ENCODE data around the gene SENP3.

Gene SENP3

DNA sequence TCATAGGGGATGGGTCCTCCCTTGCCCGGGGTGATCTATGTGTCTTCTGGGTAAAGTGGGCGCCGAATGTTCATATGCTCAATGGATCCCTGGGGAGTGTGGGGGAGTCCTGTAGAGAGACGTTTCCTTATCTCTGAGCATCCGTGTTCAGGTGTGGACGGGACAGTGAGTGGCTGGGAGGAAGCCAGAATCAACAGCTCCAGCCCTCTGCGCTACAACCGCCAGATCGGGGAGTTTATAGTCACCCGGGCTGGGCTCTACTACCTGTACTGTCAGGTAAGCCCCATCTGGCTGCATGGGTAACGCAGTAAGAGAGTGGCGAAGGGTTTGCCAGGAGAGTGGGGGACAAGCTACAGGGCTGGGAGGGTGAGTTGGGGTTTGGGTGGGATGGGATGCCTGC lies 5.1 kb upstream of the SENP3 start:
- DNase-seq (ENCODE audit: low read depth) = no peak

DNA sequence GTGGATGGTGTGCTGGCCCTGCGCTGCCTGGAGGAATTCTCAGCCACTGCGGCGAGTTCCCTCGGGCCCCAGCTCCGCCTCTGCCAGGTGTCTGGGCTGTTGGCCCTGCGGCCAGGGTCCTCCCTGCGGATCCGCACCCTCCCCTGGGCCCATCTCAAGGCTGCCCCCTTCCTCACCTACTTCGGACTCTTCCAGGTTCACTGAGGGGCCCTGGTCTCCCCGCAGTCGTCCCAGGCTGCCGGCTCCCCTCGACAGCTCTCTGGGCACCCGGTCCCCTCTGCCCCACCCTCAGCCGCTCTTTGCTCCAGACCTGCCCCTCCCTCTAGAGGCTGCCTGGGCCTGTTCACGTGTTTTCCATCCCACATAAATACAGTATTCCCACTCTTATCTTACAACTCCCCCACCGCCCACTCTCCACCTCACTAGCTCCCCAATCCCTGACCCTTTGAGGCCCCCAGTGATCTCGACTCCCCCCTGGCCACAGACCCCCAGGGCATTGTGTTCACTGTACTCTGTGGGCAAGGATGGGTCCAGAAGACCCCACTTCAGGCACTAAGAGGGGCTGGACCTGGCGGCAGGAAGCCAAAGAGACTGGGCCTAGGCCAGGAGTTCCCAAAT lies 4.5 kb upstream of the SENP3 start:
- no peak for DNase-seq (ENCODE audit: low read depth)

DNA sequence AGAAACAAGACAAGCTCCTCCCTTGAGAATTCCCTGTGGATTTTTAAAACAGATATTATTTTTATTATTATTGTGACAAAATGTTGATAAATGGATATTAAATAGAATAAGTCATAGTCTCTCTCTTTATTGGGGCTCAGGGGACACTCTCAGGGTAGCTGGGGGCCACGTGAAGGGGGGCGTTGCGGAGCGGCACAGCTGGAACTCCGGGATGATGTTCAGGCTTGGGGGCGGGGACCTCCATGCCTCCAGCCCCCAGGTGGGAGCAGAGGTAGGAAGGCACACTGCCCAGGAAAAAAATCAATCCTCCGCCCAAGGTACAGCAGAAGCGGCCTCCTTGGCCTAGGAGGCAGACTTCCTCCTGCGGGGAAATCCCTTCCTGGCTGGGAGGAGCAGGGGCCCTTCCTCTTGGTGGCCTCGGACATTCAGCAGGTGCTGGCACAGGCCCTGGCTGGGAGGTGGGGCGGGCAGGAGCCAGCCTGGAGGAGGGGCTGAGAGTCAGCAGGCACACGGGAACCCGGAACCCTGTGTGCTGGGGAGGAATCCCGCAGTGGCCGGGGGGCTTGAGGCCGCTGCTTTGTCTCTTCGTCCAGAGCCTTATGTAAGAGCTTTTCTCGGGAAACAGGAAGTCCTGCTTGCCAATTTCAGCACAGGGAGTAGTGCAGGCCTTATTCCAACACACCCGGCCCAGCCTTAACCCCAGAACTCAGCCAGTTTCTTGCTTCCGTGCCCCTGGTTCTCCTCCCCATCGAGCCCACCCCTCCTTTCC lies 3.8 kb upstream of the SENP3 start:
- DNase-seq (ENCODE audit: low read depth) = peak; percentile 54

DNA sequence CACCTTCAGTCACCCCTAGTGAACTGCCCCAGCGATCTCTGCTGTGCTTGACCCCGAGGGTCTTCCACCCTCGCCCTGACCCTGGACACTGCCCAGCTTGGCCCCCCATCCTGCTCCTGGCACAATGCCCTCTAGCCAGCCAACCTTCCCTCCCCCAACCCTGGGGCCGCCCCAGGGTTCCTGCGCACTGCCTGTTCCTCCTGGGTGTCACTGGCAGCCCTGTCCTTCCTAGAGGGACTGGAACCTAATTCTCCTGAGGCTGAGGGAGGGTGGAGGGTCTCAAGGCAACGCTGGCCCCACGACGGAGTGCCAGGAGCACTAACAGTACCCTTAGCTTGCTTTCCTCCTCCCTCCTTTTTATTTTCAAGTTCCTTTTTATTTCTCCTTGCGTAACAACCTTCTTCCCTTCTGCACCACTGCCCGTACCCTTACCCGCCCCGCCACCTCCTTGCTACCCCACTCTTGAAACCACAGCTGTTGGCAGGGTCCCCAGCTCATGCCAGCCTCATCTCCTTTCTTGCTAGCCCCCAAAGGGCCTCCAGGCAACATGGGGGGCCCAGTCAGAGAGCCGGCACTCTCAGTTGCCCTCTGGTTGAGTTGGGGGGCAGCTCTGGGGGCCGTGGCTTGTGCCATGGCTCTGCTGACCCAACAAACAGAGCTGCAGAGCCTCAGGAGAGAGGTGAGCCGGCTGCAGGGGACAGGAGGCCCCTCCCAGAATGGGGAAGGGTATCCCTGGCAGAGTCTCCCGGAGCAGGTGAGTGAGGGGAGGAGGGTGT lies 3.0 kb upstream of the SENP3 start, which contains the start of gene TNFSF13:
Gene TNFSF13, plus strand, starts transcription at position 207 of the 776 bp plus-strand sequence. Its CDS starts 290 bp downstream, at position 497.
- no peak for DNase-seq (ENCODE audit: low read depth)

DNA sequence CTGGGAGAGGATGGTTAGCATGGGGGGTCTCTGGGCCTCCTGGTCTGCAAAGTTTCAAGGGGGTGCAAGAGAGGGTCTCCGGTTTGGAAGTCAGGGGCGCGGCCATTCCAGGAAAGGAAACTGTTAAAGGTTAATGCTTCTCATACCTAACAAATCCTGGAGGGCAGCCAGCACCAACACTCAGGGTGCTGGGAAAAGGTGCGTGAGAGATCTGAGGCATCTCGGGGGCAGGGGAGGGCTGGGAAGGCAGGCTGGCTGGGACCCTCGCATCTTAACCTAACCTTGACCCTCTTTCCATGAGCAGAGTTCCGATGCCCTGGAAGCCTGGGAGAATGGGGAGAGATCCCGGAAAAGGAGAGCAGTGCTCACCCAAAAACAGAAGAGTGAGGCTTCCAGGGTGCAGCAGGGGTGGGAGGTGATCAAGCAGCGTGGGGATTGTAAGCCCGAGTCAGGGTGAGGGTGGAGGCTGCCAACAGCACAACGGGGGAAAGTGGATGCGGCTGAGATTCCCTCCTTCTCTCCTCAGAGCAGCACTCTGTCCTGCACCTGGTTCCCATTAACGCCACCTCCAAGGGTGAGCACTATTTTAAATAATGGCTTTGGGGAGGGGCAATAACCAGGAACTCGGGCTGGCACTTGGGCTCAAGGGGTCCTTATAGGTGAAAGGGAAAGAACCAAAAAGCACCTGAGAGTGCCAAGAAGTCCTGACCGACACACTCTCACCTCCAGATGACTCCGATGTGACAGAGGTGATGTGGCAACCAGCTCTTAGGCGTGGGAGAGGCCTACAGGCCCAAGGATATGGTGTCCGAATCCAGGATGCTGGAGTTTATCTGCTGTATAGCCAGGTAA lies 2.2 kb upstream of the SENP3 start:
- no peak for DNase-seq (ENCODE audit: low read depth)

DNA sequence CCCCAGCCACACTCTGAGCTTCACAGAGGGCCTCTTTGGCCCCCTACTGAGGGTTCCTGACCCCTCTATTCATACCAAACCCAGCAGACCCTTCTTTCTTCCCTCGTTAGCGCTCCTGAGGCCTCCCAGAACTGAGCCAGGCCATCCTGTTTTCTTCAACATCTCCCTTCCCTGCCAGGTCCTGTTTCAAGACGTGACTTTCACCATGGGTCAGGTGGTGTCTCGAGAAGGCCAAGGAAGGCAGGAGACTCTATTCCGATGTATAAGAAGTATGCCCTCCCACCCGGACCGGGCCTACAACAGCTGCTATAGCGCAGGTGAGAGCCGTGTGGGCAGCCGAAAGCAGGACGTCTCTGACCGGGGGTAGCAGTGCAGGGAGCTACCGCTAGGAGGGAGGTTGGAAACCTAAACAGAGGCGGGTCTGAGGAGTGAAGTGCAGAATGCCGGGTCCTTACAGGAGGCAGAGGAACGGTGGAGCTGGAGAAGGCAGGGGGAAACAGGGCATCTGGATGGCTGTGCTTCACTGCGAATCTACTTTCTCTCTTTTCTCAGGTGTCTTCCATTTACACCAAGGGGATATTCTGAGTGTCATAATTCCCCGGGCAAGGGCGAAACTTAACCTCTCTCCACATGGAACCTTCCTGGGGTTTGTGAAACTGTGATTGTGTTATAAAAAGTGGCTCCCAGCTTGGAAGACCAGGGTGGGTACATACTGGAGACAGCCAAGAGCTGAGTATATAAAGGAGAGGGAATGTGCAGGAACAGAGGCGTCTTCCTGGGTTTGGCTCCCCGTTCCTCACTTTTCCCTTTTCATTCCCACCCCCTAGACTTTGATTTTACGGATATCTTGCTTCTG lies 1.3 kb upstream of the SENP3 start:
- no peak for DNase-seq (ENCODE audit: low read depth)

DNA sequence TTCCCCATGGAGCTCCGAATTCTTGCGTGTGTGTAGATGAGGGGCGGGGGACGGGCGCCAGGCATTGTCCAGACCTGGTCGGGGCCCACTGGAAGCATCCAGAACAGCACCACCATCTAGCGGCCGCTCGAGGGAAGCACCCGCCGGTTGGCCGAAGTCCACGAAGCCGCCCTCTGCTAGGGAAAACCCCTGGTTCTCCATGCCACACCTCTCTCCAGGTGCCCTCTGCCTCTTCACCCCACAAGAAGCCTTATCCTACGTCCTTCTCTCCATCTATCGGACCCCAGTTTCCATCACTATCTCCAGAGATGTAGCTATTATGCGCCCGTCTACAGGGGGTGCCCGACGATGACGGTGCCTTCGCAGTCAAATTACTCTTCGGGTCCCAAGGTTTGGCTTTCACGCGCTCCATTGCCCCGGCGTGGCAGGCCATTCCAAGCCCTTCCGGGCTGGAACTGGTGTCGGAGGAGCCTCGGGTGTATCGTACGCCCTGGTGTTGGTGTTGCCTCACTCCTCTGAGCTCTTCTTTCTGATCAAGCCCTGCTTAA lies 617 bp upstream of the SENP3 start:
- peak; percentile 55 for DNase-seq (ENCODE audit: low read depth)

DNA sequence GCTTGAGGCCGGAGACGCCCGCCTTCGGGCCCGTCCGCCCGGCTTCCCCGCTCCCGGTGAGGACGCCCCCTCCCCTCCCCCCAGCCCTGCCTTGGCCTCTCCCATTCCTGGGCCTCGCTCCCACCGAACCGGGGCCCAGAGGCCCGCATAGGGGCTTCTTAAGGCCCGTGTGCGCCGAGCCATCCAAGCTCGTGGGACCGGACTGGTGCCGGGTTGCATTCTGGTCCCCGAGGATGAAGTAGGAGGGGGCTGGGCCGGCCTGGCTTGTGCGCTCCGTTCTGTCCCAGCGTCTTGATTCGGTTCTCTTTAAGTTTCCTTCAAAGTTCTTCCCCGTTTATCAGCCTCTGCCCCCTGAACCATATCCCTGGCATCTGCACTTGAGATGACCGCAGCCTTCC lies 488 bp downstream of the SENP3 start:
- no peak for DNase-seq (ENCODE audit: low read depth)

DNA sequence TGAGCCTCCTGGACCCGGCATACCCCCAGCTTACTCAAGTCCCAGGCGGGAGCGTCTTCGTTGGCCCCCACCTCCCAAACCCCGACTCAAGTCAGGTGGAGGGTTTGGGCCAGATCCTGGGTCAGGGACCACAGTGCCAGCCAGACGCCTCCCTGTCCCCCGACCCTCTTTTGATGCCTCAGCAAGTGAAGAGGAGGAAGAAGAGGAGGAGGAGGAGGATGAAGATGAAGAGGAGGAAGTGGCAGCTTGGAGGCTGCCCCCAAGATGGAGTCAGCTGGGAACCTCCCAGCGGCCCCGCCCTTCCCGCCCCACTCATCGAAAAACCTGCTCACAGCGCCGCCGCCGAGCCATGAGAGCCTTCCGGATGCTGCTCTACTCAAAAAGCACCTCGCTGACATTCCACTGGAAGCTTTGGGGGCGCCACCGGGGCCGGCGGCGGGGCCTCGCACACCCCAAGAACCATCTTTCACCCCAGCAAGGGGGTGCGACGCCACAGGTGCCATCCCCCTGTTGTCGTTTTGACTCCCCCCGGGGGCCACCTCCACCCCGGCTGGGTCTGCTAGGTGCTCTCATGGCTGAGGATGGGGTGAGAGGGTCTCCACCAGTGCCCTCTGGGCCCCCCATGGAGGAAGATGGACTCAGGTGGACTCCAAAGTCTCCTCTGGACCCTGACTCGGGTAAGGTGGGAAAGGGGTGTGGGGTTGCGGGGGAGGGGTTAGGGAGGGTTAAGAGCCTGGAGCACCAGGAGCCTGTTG lies 1.6 kb downstream of the SENP3 start:
- no peak for DNase-seq (ENCODE audit: low read depth)

DNA sequence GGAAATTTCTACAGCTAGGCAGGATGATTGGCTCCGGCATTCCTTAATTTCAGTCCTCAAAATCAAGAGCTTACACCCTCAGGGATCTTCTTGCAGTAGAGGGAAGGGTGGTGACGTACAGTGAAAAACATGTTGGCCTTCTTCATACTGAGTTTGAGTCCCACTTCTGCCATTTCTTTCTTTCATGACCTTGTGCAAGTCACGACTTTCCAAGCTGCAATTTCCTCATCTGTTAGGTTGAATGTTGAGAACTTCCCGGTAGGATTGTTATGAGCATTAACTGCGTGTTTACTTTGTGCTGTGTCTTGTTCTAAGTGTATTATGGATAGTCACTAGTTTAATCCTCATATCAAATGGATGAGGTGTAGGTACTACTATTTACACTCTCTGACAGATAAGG lies 7.9 kb downstream of the SENP3 start:
- no peak for DNase-seq (ENCODE audit: low read depth)

DNA sequence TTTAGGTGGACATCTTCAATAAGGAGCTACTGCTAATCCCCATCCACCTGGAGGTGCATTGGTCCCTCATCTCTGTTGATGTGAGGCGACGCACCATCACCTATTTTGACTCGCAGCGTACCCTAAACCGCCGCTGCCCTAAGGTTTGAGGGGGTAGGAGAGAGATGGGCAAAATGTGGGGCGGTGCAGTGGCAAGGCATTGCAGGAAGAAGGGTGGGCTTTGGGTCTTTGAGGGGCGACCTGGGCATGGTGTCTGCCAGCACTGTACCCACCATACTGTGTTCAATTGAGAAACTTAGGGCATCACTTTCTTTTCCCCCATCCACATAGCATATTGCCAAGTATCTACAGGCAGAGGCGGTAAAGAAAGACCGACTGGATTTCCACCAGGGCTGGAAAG lies 8.6 kb downstream of the SENP3 start:
- DNase-seq (ENCODE audit: low read depth) = no peak

DNA sequence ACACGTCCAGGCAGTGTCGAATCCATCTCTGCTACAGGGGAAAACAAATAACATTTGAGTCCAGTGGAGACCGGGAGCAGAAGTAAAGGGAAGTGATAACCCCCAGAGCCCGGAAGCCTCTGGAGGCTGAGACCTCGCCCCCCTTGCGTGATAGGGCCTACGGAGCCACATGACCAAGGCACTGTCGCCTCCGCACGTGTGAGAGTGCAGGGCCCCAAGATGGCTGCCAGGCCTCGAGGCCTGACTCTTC lies 10.5 kb downstream of the SENP3 start:
- no peak for DNase-seq (ENCODE audit: low read depth)

DNA sequence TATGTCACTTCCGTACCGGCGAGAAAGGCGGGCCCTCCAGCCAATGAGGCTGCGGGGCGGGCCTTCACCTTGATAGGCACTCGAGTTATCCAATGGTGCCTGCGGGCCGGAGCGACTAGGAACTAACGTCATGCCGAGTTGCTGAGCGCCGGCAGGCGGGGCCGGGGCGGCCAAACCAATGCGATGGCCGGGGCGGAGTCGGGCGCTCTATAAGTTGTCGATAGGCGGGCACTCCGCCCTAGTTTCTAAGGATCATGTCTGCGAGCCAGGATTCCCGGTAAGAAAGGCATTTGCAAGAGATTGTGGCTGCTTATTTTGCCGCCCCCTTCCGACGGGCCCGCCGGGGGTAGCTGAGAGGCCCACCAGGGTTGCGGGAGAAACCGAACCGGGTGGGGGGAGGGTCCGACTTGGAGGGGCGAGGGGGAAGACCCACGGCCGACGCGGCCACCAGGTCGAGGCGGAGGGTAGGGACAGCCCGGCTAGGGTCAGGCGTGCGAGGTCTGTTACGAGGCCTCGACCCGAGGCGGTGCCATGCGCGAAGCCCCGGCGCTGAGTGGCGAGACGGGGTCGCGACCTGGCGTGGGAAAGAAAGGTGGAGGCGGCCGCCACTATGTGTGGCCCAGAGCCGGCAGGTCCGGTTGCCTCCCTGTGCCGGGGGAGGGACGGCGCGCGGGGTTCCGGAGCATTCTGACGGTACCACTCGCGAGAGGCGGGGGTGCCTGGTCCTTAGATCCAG lies 11.0 kb downstream of the SENP3 start:
- DNase-seq (ENCODE audit: low read depth) = peak; percentile 98

DNA sequence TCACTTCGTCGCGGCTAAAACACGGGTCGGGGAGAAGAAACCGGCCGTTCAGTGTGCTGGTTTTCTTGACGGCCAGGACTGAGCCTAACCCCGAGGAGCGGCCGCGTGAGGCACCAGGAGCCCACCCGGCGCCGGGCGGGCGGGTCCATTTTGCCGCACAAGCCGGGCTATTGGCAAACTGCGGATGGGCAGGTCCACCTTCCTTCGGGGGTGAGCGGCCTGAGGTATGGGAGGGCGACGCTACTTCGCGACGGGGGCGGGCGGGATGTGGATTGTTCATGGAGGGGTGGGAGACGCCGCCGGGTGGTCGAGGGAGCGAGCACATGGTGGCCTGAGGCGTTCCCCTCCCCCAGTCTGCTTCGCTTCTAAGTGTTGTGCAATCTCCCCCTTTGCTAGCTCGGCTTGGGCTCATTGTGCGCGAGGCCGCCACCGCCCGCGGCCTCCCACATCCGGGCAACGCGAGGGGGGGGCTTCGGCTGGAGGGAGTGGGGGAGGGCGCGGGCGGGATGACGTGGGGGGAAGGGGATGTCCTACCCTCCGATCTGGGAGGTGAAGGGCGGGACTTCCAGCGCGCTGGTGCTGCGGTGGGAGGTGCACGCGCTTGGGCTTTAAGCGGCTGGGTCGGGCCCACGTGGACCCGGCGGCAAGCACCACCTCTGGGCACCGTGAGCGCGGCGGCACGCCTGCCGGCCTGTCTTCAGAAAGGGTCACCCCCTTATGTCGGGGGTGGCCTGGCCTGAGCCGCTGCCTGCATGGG lies 11.8 kb downstream of the SENP3 start:
- peak; percentile 85 for DNase-seq (ENCODE audit: low read depth)

DNA sequence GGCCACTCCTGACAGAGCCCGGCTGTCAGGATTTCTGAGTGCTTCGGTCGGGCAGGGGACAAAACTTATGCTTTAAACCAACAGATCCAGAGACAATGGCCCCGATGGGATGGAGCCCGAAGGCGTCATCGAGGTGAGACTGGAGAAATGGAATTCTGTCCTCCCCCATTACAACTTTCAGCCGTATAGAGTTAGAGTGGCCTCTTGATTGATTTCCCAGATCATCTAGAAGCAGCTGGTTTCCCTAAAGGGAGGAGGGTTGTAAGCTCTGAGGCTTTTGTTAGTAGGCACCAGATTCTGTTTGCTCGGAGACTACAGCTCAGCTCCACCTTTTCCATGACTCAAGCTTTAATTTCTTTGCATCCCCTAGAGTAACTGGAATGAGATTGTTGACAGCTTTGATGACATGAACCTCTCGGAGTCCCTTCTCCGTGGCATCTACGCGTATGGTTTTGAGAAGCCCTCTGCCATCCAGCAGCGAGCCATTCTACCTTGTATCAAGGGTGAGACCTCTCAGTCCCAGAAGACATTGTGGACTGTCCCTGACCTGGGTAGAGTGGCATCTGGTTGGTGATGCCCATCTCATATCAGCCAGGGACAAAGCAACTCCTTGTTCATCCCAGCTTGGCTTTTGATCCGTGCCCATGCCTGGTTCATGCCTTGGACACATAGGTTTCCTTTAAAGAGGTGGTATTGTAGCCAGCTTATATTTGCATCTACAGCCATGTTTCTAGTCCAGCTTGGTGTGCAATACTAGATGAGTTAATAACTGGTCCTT lies 12.6 kb downstream of the SENP3 start:
- no peak for DNase-seq (ENCODE audit: low read depth)

DNA sequence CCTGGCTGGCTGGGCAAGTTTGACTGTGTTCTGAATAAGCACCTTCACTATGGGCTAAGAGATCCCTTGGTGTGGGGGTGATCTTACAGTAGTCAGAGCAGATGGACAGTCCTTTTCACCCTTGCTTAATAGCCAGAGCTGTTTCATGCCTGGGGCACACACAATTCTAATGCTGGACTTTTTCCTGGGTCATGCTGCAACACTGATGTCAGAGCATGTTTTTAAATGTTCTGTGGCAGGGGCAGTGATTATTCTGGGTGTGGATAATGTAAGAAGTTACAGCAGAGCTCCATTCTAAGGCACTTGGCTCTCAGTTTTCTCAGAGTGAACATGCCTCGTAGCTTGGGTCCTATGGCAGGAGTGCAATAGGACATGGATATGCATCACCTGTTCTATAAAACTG lies 13.8 kb downstream of the SENP3 start:
- DNase-seq (ENCODE audit: low read depth) = no peak

DNA sequence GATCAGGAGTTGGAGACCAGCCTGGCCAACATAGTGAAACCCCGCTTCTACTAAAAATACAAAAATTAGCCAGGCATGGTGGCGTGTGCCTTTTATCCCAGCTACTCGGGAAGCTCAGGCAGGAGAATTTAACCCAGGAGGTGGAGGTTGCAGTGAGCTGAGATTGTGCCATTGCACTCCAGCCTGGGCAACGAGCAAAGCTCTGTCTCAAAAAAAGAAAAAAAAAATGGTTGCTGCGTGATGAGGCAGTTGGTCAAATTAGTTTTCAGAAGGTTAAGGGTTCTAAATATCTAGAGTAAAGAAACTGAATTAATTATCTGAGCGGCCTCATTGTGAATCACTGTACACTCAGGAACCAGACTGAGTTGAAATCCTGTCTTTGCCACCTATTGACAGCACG lies 14.2 kb downstream of the SENP3 start:
- no peak for DNase-seq (ENCODE audit: low read depth)

DNA sequence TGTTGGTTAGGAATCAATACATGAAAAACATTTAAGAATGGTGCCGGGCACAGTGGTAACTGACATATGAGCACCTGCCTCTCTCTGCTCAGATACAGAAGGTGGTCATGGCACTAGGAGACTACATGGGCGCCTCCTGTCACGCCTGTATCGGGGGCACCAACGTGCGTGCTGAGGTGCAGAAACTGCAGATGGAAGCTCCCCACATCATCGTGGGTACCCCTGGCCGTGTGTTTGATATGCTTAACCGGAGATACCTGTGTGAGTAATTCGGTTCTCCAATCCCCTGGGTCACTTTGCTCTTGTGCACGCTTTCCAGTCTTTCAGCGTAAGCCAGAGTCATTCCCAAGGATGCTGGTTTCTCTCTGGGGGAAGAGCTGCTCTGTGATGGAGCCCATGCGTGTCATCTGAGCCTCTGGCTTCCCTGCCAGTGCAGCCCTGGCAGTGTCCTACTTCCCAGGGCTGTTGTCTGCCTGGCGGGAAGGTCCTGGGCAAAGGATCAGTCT lies 14.8 kb downstream of the SENP3 start:
- DNase-seq (ENCODE audit: low read depth) = no peak

All from stromal cell of bone marrow (primary cell).